Esophagus (tissue), 2 donors: Measurements from ENCODE around the gene GAMT. TPM values are rescaled to one million over a fixed set of nuclear protein-coding genes. Genes with fewer than 3 reads are reported as not detected.
"Not testable (repeated sequence)": the region's sequence is repeated elsewhere in the genome, so short reads cannot be mapped to it uniquely, and the experiment has no call there.

Experiments used
- H3K27ac ChIP-seq, 2 donors: one replicate each; pipeline ENCODE4 v1.5.1; 2013; ENCODE audit warnings: low read depth in 2 of 2, mild to moderate bottlenecking in 2 of 2, inconsistent platforms in 1 of 2, low read length in 1 of 2, moderate library complexity in 1 of 2
- H3K27me3 ChIP-seq, 2 donors: one replicate each; pipeline ENCODE4 v1.6.1; 2013; ENCODE audit warnings: low read length in 2 of 2, control low read depth in 1 of 2, mild to moderate bottlenecking in 1 of 2; ENCODE audit not compliant: insufficient read depth in 2 of 2, control insufficient read depth in 1 of 2
- H3K36me3 ChIP-seq, 2 donors: one replicate each; pipeline ENCODE4 v1.6.1; 2013; ENCODE audit warnings: low read length in 1 of 2; ENCODE audit not compliant: control insufficient read depth in 2 of 2, insufficient read depth in 2 of 2
- H3K4me1 ChIP-seq, 2 donors: one replicate each; pipeline ENCODE4 v1.6.1; 2013; ENCODE audit warnings: low read length in 1 of 2; ENCODE audit not compliant: control insufficient read depth in 2 of 2, insufficient read depth in 2 of 2
- H3K4me3 ChIP-seq, 2 donors: one replicate each; pipeline ENCODE4 v1.5.1; 2013; ENCODE audit warnings: low read length in 2 of 2, mild to moderate bottlenecking in 2 of 2, low read depth in 1 of 2, moderate library complexity in 1 of 2
- H3K9me3 ChIP-seq, 2 donors: one replicate each; pipeline ENCODE4 v1.6.1; 2013; ENCODE audit warnings: mild to moderate bottlenecking in 2 of 2, low read depth in 1 of 2, low read length in 1 of 2, moderate library complexity in 1 of 2; ENCODE audit not compliant: control insufficient read depth in 2 of 2, insufficient read depth in 1 of 2
- WGBS, 2 donors: extraction: QIAGEN DNeasy Blood & Tissue Kit; methylation state at CpG; one replicate each; pipeline ENCODE4 v1.1.7; 2013; 5-methylcytosine and 5-hydroxymethylcytosine counted together
- polyA plus RNA-seq, 2 donors: library from polyadenylated mRNA; stranded (reverse); fragments of 200-250 nt; gene quantifications; one replicate each; pipeline ENCODE4 v1.2.3, GENCODE V29; 2013
- donor health status: healthy with polysubstance abuse.
- donor health status: Bipolar disorder and iron deficiency.

Gene GAMT
- polyA plus RNA-seq, 2 donors: 10.9 to 18.4 TPM

- H3K4me1 ChIP-seq: peaks cover 18 to 36% of the 10 kb centered on the region in 2 donors
- 92% methylated on average over 15 of the region's 15 CpGs for WGBS, 2 donors
- no peak overlapping the region for H3K4me3 ChIP-seq
- no peak overlapping the region for H3K27ac ChIP-seq
- H3K36me3 ChIP-seq: peaks cover 8 to 58% of the 10 kb centered on the region in 2 donors
- no peaks in the 10 kb centered on the region for H3K27me3 ChIP-seq
- H3K9me3 ChIP-seq: no peaks in the 10 kb centered on the region
Observed at GRCh38 chr19:1420590-1420989, 19.2 kb upstream of the GAMT start.

- not testable (repeated sequence) for H3K4me3 ChIP-seq, H3K9me3 ChIP-seq, H3K27me3 ChIP-seq, H3K27ac ChIP-seq
- H3K4me1 ChIP-seq: peaks cover 15 to 37% of the 10 kb centered on the region in 2 donors
- 95 to 96% methylated on average over 24 to 29 of the region's 43 CpGs for WGBS, 2 donors
- peaks cover 5 to 58% of the 10 kb centered on the region in 2 donors for H3K36me3 ChIP-seq
Observed at GRCh38 chr19:1420085-1420484, 18.7 kb upstream of the GAMT start.

- Histone ChIP-seq H3K27me3 (no peaks in the 10 kb centered on the region), H3K36me3 (peaks cover 5 to 55% of the 10 kb centered on the region in 2 donors), H3K4me1 (peaks cover 15 to 36% of the 10 kb centered on the region in 2 donors), H3K4me3 (no peak overlapping the region), H3K27ac (no peak overlapping the region), H3K9me3 (no peaks in the 10 kb centered on the region)
- 86 to 90% methylated on average over 21 of the region's 21 CpGs for WGBS, 2 donors
Observed at GRCh38 chr19:1418951-1419738, 17.8 kb upstream of the GAMT start.

- Histone ChIP-seq H3K4me3 (no peak overlapping the region), H3K36me3 (peaks cover 5 to 50% of the 10 kb centered on the region in 2 donors), H3K9me3 (no peaks in the 10 kb centered on the region), H3K4me1 (peaks cover 15 to 35% of the 10 kb centered on the region in 2 donors), H3K27me3 (no peaks in the 10 kb centered on the region), H3K27ac (no peak overlapping the region)
- 82 to 88% methylated on average over 13 of the region's 13 CpGs for WGBS, 2 donors
Observed at GRCh38 chr19:1418496-1418775, 17.1 kb upstream of the GAMT start.

GRCh38 chr19:1417681-1418495, 16.5 kb upstream of the GAMT start:
- no peak overlapping the region for H3K4me3 ChIP-seq
- peak overlapping the region in 1 of 2 donors; percentile 22 for H3K27ac ChIP-seq
- no peaks in the 10 kb centered on the region for H3K9me3 ChIP-seq
- H3K36me3 ChIP-seq: peaks cover 5 to 52% of the 10 kb centered on the region in 2 donors
- 75 to 83% methylated on average over 30 of the region's 30 CpGs for WGBS, 2 donors
- H3K4me1 ChIP-seq: peaks cover 15 to 37% of the 10 kb centered on the region in 2 donors
- H3K27me3 ChIP-seq: no peaks in the 10 kb centered on the region

GRCh38 chr19:1417145-1417544, 15.8 kb upstream of the GAMT start:
- Histone ChIP-seq H3K4me1 (peaks cover 19 to 44% of the 10 kb centered on the region in 2 donors), H3K27me3 (no peaks in the 10 kb centered on the region), H3K4me3 (no peak overlapping the region), H3K9me3 (no peaks in the 10 kb centered on the region), H3K36me3 (peaks cover 5 to 53% of the 10 kb centered on the region in 2 donors), H3K27ac (peak overlapping the region; percentile 83 to 95)
- 54 to 72% methylated on average over 21 of the region's 21 CpGs for WGBS, 2 donors

GRCh38 chr19:1416014-1416841, 14.9 kb upstream of the GAMT start:
- no peaks in the 10 kb centered on the region for H3K9me3 ChIP-seq
- 37 to 45% methylated on average over 28 of the region's 28 CpGs for WGBS, 2 donors
- no peaks in the 10 kb centered on the region for H3K27me3 ChIP-seq
- peak overlapping the region; percentile 83 to 95 for H3K27ac ChIP-seq
- no peak overlapping the region for H3K4me3 ChIP-seq
- peaks cover under 1 to 43% of the 10 kb centered on the region in 2 donors for H3K36me3 ChIP-seq
- peaks cover 27 to 53% of the 10 kb centered on the region in 2 donors for H3K4me1 ChIP-seq

GRCh38 chr19:1412995-1413800, 11.9 kb upstream of the GAMT start:
- H3K4me1 ChIP-seq: peaks cover 44 to 71% of the 10 kb centered on the region in 2 donors

More at GRCh38 chr19:1412995-1413800, 11.9 kb upstream of the GAMT start:
- H3K27ac ChIP-seq: peak overlapping the region; percentile 22 to 58
- H3K9me3 ChIP-seq: no peaks in the 10 kb centered on the region
- no peaks in the 10 kb centered on the region for H3K27me3 ChIP-seq
- WGBS, 2 donors: 64 to 69% methylated on average over 36 of the region's 36 CpGs
- no peak overlapping the region for H3K4me3 ChIP-seq
- peaks cover 0 to 20% of the 10 kb centered on the region in 2 donors for H3K36me3 ChIP-seq
